HEK293 (cell line): ENCODE data around the gene LPIN1.

ENCODE experiments used
- GLIS1 ChIP-seq: fragments of 450-650 bp; formaldehyde crosslinking; IDR thresholded peaks from 2 replicates; pipeline ENCODE4 v1.5.1; 2016; ENCODE audit warnings: missing biosample characterization, missing genetic modification characterization
- GLIS2 ChIP-seq: fragments of 450-650 bp; formaldehyde crosslinking; IDR thresholded peaks from 2 replicates; pipeline ENCODE4 v1.5.1; 2016; ENCODE audit warnings: missing biosample characterization, missing genetic modification characterization
- KLF16 ChIP-seq: fragments of 450-650 bp; formaldehyde crosslinking; IDR thresholded peaks from 2 replicates; pipeline ENCODE4 v1.5.1; 2017; ENCODE audit warnings: missing biosample characterization, missing genetic modification characterization
- KLF9 ChIP-seq: fragments of 450-650 bp; formaldehyde crosslinking; IDR thresholded peaks from 2 replicates; pipeline ENCODE4 v1.5.1; 2016; ENCODE audit warnings: missing biosample characterization, missing genetic modification characterization, low read depth
- MEIS1 ChIP-seq: sonication (generic); formaldehyde crosslinking; IDR thresholded peaks from 2 replicates; pipeline ENCODE4 v1.8.1; 2022; ENCODE audit warnings: missing genetic modification reagents, mild to moderate bottlenecking, borderline replicate concordance
- OVOL3 ChIP-seq: fragments of 450-650 bp; formaldehyde crosslinking; IDR thresholded peaks from 2 replicates; pipeline ENCODE4 v1.5.1; 2016; ENCODE audit warnings: missing biosample characterization, missing genetic modification characterization
- SP7 ChIP-seq: fragments of 450-650 bp; formaldehyde crosslinking; IDR thresholded peaks from 2 replicates; pipeline ENCODE4 v1.5.1; 2016; ENCODE audit warnings: missing biosample characterization, missing genetic modification characterization
- ZBTB1 ChIP-seq: fragments of 450-650 bp; formaldehyde crosslinking; IDR thresholded peaks from 2 replicates; pipeline ENCODE4 v1.5.1; 2016; ENCODE audit warnings: missing biosample characterization, missing genetic modification characterization
- ZBTB20 ChIP-seq: fragments of 450-650 bp; formaldehyde crosslinking; IDR thresholded peaks from 2 replicates; pipeline ENCODE4 v1.5.1; 2016; ENCODE audit warnings: missing biosample characterization, missing genetic modification characterization
- ZBTB21 ChIP-seq: fragments of 450-650 bp; formaldehyde crosslinking; IDR thresholded peaks from 2 replicates; pipeline ENCODE4 v1.5.1; 2017; ENCODE audit warnings: missing biosample characterization, missing genetic modification characterization
- ZNF146 ChIP-seq: fragments of 450-650 bp; formaldehyde crosslinking; IDR thresholded peaks from 2 replicates; pipeline ENCODE4 v1.5.1; 2016; ENCODE audit warnings: missing biosample characterization, missing genetic modification characterization
- ZNF157 ChIP-seq: fragments of 450-650 bp; formaldehyde crosslinking; IDR thresholded peaks from 2 replicates; pipeline ENCODE4 v1.5.1; 2016; ENCODE audit warnings: missing biosample characterization, missing genetic modification characterization
- ZNF2 ChIP-seq: fragments of 450-650 bp; formaldehyde crosslinking; IDR thresholded peaks from 2 replicates; pipeline ENCODE4 v1.5.1; 2016; ENCODE audit warnings: missing biosample characterization, missing genetic modification characterization
- ZNF239 ChIP-seq: fragments of 450-650 bp; formaldehyde crosslinking; IDR thresholded peaks from 2 replicates; pipeline ENCODE4 v1.5.1; 2016; ENCODE audit warnings: missing biosample characterization, missing genetic modification characterization
- ZNF354C ChIP-seq: fragments of 450-650 bp; formaldehyde crosslinking; IDR thresholded peaks from 2 replicates; pipeline ENCODE4 v1.5.1; 2016; ENCODE audit warnings: missing biosample characterization, missing genetic modification characterization, low read depth, borderline replicate concordance
- ZNF48 ChIP-seq: fragments of 450-650 bp; formaldehyde crosslinking; IDR thresholded peaks from 2 replicates; pipeline ENCODE4 v1.5.1; 2016; ENCODE audit warnings: missing biosample characterization, missing genetic modification characterization
- ZNF626 ChIP-seq: fragments of 450-650 bp; sonication (Bioruptor Pico); formaldehyde crosslinking; IDR thresholded peaks from 2 replicates; pipeline ENCODE4 v1.5.1; 2018; ENCODE audit warnings: missing biosample characterization, missing genetic modification characterization, inconsistent platforms
- ZNF701 ChIP-seq: fragments of 450-650 bp; formaldehyde crosslinking; IDR thresholded peaks from 2 replicates; pipeline ENCODE4 v1.5.1; 2016; ENCODE audit warnings: missing biosample characterization, missing genetic modification characterization
- ZNF707 ChIP-seq: fragments of 450-650 bp; formaldehyde crosslinking; IDR thresholded peaks from 2 replicates; pipeline ENCODE4 v1.5.1; 2016; ENCODE audit warnings: missing biosample characterization, missing genetic modification characterization
- ZNF776 ChIP-seq: fragments of 450-650 bp; formaldehyde crosslinking; IDR thresholded peaks from 2 replicates; pipeline ENCODE4 v1.5.0; 2017; ENCODE audit warnings: missing biosample characterization, missing genetic modification characterization, borderline replicate concordance
- ZNF843 ChIP-seq: fragments of 450-650 bp; formaldehyde crosslinking; IDR thresholded peaks from 2 replicates; pipeline ENCODE4 v1.5.1; 2016; ENCODE audit warnings: missing biosample characterization, missing genetic modification characterization
- ZXDB ChIP-seq: fragments of 450-650 bp; formaldehyde crosslinking; IDR thresholded peaks from 2 replicates; pipeline ENCODE4 v1.5.1; 2016; ENCODE audit warnings: missing biosample characterization, missing genetic modification characterization
- TF ChIP-seq, protein P1 (sequence below): fragments of 450-650 bp; formaldehyde crosslinking; IDR thresholded peaks from 2 replicates; pipeline ENCODE4 v1.5.1; 2017; ENCODE audit warnings: missing biosample characterization, missing genetic modification characterization
- TF ChIP-seq, protein P2 (sequence below): fragments of 450-650 bp; formaldehyde crosslinking; IDR thresholded peaks from 2 replicates; pipeline ENCODE4 v1.5.1; 2016; ENCODE audit warnings: missing biosample characterization, missing genetic modification characterization
- TF ChIP-seq, protein P3 (sequence below): fragments of 450-650 bp; formaldehyde crosslinking; IDR thresholded peaks from 2 replicates; pipeline ENCODE4 v1.5.1; 2016; ENCODE audit warnings: missing biosample characterization, missing genetic modification characterization
- TF ChIP-seq, protein P4 (sequence below): fragments of 450-650 bp; formaldehyde crosslinking; IDR thresholded peaks from 2 replicates; pipeline ENCODE4 v1.5.1; 2017; ENCODE audit warnings: missing biosample characterization, mild to moderate bottlenecking, missing genetic modification characterization, moderate library complexity
- TF ChIP-seq, protein P5 (sequence below): fragments of 450-650 bp; formaldehyde crosslinking; conservative IDR thresholded peaks from 2 replicates; pipeline ENCODE4 v1.5.1; 2016; ENCODE audit warnings: low read depth, missing biosample characterization, missing genetic modification characterization
- TF ChIP-seq, protein P6 (sequence below): IDR thresholded peaks from 2 replicates; pipeline ENCODE4 v1.6.1; 2011; ENCODE audit warnings: mild to moderate bottlenecking, low read depth, low read length, borderline replicate concordance

Gene LPIN1

DNA sequence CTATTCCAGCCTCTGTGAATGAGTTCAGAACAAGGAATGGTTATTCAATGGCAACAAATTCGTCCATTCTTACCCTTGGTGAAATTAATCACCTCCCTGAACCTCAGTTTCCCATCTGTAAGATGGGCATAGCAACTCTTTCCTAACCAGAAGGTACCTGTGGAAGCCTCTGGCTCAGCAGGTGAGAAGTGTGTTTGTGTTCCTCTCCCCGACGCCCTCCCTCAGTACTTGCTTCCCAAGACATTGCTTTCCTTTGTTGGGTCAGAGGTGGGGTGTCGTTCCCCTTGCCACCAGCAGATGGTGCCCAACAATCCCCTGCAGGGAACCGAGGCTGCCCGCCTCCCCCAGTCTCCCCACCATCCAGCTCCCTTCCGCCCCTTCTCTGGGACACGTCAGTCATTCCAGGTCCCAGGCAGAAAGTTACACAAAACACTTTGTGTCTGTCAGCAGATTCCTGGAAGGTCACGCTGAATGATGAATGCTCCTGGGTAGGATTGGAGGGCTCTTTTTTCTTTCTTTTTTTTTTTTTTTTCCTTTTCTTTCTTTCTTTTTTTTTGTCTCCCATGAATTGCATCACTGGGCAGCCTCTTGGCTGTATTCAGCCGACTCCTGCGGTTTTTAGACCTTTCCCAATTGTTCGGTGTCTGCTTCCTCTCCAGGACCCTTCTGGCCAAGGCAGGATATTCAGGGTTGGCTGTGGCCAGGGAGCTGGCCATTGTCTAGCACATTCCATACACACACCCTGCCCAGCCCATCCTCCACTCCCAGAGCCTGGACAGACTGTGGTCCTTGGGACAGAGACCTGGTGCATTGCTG lies 117.3 kb downstream of the LPIN1 start (continued):
- TF ChIP-seq, protein P1, sequence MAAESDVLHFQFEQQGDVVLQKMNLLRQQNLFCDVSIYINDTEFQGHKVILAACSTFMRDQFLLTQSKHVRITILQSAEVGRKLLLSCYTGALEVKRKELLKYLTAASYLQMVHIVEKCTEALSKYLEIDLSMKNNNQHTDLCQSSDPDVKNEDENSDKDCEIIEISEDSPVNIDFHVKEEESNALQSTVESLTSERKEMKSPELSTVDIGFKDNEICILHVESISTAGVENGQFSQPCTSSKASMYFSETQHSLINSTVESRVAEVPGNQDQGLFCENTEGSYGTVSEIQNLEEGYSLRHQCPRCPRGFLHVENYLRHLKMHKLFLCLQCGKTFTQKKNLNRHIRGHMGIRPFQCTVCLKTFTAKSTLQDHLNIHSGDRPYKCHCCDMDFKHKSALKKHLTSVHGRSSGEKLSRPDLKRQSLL (tag by site-specific recombination), result no peak
- TF ChIP-seq ZNF2 (tag by site-specific recombination), result 0 out of 2 replicates have a peak, but pooled peaks have one; percentile 52
- TF ChIP-seq, protein P2, sequence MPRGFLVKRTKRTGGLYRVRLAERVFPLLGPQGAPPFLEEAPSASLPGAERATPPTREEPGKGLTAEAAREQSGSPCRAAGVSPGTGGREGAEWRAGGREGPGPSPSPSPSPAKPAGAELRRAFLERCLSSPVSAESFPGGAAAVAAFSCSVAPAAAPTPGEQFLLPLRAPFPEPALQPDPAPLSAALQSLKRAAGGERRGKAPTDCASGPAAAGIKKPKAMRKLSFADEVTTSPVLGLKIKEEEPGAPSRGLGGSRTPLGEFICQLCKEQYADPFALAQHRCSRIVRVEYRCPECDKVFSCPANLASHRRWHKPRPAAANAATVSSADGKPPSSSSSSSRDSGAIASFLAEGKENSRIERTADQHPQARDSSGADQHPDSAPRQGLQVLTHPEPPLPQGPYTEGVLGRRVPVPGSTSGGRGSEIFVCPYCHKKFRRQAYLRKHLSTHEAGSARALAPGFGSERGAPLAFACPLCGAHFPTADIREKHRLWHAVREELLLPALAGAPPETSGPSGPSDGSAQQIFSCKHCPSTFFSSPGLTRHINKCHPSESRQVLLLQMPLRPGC (tag by site-specific recombination), result no peak
- TF ChIP-seq ZBTB21 (tag by site-specific recombination), result no peak
- TF ChIP-seq, protein P3, sequence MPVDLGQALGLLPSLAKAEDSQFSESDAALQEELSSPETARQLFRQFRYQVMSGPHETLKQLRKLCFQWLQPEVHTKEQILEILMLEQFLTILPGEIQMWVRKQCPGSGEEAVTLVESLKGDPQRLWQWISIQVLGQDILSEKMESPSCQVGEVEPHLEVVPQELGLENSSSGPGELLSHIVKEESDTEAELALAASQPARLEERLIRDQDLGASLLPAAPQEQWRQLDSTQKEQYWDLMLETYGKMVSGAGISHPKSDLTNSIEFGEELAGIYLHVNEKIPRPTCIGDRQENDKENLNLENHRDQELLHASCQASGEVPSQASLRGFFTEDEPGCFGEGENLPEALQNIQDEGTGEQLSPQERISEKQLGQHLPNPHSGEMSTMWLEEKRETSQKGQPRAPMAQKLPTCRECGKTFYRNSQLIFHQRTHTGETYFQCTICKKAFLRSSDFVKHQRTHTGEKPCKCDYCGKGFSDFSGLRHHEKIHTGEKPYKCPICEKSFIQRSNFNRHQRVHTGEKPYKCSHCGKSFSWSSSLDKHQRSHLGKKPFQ (tag by site-specific recombination), result no peak
- no peak for TF ChIP-seq GLIS2
- no peak for TF ChIP-seq ZNF626 (tag by site-specific recombination)
- TF ChIP-seq, protein P4, sequence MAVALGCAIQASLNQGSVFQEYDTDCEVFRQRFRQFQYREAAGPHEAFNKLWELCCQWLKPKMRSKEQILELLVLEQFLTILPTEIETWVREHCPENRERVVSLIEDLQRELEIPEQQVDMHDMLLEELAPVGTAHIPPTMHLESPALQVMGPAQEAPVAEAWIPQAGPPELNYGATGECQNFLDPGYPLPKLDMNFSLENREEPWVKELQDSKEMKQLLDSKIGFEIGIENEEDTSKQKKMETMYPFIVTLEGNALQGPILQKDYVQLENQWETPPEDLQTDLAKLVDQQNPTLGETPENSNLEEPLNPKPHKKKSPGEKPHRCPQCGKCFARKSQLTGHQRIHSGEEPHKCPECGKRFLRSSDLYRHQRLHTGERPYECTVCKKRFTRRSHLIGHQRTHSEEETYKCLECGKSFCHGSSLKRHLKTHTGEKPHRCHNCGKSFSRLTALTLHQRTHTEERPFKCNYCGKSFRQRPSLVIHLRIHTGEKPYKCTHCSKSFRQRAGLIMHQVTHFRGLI (tag by site-specific recombination), result no peak
- no peak for TF ChIP-seq ZNF776
- peak; percentile 69 for TF ChIP-seq SP7
- 0 out of 2 replicates have a peak, but pooled peaks have one; percentile 45 for TF ChIP-seq ZNF843 (tag by site-specific recombination)
- no peak for TF ChIP-seq ZNF157 (tag by site-specific recombination)
- TF ChIP-seq, protein P5, sequence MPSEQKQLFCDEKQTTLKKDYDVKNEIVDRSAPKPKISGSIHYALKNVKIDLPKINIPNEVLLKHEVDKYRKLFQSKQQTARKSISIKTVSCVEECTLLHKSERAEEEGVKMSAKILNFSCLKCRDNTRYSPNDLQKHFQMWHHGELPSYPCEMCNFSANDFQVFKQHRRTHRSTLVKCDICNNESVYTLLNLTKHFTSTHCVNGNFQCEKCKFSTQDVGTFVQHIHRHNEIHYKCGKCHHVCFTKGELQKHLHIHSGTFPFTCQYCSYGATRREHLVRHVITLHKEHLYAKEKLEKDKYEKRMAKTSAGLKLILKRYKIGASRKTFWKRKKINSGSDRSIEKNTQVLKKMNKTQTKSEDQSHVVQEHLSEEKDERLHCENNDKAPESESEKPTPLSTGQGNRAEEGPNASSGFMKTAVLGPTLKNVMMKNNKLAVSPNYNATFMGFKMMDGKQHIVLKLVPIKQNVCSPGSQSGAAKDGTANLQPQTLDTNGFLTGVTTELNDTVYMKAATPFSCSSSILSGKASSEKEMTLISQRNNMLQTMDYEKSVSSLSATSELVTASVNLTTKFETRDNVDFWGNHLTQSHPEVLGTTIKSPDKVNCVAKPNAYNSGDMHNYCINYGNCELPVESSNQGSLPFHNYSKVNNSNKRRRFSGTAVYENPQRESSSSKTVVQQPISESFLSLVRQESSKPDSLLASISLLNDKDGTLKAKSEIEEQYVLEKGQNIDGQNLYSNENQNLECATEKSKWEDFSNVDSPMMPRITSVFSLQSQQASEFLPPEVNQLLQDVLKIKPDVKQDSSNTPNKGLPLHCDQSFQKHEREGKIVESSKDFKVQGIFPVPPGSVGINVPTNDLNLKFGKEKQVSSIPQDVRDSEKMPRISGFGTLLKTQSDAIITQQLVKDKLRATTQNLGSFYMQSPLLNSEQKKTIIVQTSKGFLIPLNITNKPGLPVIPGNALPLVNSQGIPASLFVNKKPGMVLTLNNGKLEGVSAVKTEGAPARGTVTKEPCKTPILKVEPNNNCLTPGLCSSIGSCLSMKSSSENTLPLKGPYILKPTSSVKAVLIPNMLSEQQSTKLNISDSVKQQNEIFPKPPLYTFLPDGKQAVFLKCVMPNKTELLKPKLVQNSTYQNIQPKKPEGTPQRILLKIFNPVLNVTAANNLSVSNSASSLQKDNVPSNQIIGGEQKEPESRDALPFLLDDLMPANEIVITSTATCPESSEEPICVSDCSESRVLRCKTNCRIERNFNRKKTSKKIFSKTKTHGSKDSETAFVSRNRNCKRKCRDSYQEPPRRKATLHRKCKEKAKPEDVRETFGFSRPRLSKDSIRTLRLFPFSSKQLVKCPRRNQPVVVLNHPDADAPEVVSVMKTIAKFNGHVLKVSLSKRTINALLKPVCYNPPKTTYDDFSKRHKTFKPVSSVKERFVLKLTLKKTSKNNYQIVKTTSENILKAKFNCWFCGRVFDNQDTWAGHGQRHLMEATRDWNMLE, result no peak
- no peak for TF ChIP-seq ZNF707 (tag by site-specific recombination)
- TF ChIP-seq ZNF48 (tag by site-specific recombination), result no peak
- TF ChIP-seq ZNF354C (tag by site-specific recombination), result no peak
- TF ChIP-seq KLF9 (tag by site-specific recombination), result peak; percentile 24; the same call in 1 of the 2 replicates
- peak; percentile 45; the same call in 1 of the 2 replicates for TF ChIP-seq GLIS1 (tag by site-specific recombination)
- TF ChIP-seq ZNF239 (tag by site-specific recombination), result no peak
- no peak for TF ChIP-seq MEIS1
- TF ChIP-seq ZBTB1 (tag by site-specific recombination), result no peak
- no peak for TF ChIP-seq ZXDB (tag by site-specific recombination)
- TF ChIP-seq OVOL3 (tag by site-specific recombination), result no peak
- no peak for TF ChIP-seq ZBTB20 (tag by site-specific recombination)
- TF ChIP-seq, protein P6, sequence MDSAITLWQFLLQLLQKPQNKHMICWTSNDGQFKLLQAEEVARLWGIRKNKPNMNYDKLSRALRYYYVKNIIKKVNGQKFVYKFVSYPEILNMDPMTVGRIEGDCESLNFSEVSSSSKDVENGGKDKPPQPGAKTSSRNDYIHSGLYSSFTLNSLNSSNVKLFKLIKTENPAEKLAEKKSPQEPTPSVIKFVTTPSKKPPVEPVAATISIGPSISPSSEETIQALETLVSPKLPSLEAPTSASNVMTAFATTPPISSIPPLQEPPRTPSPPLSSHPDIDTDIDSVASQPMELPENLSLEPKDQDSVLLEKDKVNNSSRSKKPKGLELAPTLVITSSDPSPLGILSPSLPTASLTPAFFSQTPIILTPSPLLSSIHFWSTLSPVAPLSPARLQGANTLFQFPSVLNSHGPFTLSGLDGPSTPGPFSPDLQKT, result no peak
- TF ChIP-seq KLF16 (tag by site-specific recombination), result peak; percentile 50; the same call in 1 of the 2 replicates
- TF ChIP-seq ZNF701 (tag by site-specific recombination), result no peak
- no peak for TF ChIP-seq ZNF146 (tag by site-specific recombination)
